ENCODE results near the gene FXYD6. TPM values are rescaled to one million over a fixed set of nuclear protein-coding genes. Genes with fewer than 3 reads are reported as not detected.

FXYD6 gene
- total and polyA plus RNA-seq, 5 donors: 36.1 to 54.1 (median 45.5) TPM

- Histone ChIP-seq H3K27ac (ENCODE audit: low read length) (peak overlapping the region; percentile 2), H3K9me3 (ENCODE audit: control insufficient read depth, low read length) (no peaks in the 10 kb centered on the region), H3K4me3 (ENCODE audit: low read length) (no peak overlapping the region), H3K4me1 (ENCODE audit: control insufficient read depth, insufficient read depth, low read length) (peaks cover 13% of the 10 kb centered on the region), H3K27me3 (ENCODE audit: control insufficient read depth, insufficient read depth) (no peaks in the 10 kb centered on the region)
- intact Hi-C loops (cut with DNase I): no loop called here
- WGBS: 61% methylated on average over 4 of the region's 4 CpGs
- ATAC-seq (peak in 1 of 2 donors; percentile 33), DNase-seq (no peak)
These were observed 1.5 kb downstream of the FXYD6 start for GRCh38 chr11:117874910-117875381.

DNA sequence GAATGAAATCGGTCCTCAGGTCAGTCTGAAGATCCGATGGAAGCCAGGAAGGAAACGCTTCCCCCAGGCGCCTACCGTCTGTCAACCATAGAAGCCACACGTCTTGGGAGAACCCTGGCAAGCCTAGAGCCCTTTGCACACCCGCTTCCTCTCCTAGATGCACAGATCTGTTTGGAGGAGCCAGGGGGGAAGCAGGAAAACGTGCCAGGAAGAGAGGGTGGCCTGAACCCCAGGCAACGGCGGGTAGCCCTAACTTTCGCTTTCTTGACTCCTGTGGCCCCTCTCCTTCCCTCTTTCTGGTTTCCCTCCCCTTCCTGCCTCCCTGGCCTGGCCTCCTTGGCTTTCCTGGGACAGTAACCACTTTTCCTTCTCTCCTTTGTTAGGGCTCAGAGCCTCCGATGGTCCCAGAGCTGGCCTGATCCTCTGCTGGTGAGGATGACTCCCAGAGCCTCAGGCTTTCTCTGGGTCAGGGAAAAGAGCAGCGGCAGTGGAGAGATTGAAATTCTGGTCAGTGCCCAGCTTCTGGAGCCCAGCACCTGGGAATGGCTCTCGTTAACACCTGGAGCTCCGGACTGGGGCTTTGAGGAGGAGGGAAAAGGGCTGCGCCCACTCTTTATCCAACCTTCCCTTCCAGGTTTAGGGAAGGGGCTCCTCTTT lies 2.1 kb downstream of the FXYD6 start:
- ATAC-seq: no peak
- Histone ChIP-seq H3K27ac (ENCODE audit: low read length) (peak overlapping the region; percentile 2), H3K27me3 (ENCODE audit: control insufficient read depth, insufficient read depth) (no peaks in the 10 kb centered on the region), H3K9me3 (ENCODE audit: control insufficient read depth, low read length) (no peaks in the 10 kb centered on the region), H3K4me1 (ENCODE audit: control insufficient read depth, insufficient read depth, low read length) (peaks cover 13% of the 10 kb centered on the region), H3K4me3 (ENCODE audit: low read length) (no peak overlapping the region)
- intact Hi-C loops (cut with DNase I): no loop called here
- peak in 1 of 3 donors; percentile 56 for DNase-seq
- WGBS: 37% methylated on average over 16 of the region's 16 CpGs

- no peaks in the 10 kb centered on the region for H3K9me3 ChIP-seq (ENCODE audit: control insufficient read depth, low read length)
- WGBS: 75% methylated on average over 8 of the region's 8 CpGs
- no peak for ATAC-seq
- peaks cover 13% of the 10 kb centered on the region for H3K4me1 ChIP-seq (ENCODE audit: control insufficient read depth, insufficient read depth, low read length)
- no peaks in the 10 kb centered on the region for H3K27me3 ChIP-seq (ENCODE audit: control insufficient read depth, insufficient read depth)
- no peak for DNase-seq
- intact Hi-C loops (cut with DNase I): no loop called here
- no peak overlapping the region for H3K4me3 ChIP-seq (ENCODE audit: low read length)
- H3K27ac ChIP-seq (ENCODE audit: low read length): no peak overlapping the region
These were observed 2.7 kb downstream of the FXYD6 start for GRCh38 chr11:117873828-117874125.

DNA sequence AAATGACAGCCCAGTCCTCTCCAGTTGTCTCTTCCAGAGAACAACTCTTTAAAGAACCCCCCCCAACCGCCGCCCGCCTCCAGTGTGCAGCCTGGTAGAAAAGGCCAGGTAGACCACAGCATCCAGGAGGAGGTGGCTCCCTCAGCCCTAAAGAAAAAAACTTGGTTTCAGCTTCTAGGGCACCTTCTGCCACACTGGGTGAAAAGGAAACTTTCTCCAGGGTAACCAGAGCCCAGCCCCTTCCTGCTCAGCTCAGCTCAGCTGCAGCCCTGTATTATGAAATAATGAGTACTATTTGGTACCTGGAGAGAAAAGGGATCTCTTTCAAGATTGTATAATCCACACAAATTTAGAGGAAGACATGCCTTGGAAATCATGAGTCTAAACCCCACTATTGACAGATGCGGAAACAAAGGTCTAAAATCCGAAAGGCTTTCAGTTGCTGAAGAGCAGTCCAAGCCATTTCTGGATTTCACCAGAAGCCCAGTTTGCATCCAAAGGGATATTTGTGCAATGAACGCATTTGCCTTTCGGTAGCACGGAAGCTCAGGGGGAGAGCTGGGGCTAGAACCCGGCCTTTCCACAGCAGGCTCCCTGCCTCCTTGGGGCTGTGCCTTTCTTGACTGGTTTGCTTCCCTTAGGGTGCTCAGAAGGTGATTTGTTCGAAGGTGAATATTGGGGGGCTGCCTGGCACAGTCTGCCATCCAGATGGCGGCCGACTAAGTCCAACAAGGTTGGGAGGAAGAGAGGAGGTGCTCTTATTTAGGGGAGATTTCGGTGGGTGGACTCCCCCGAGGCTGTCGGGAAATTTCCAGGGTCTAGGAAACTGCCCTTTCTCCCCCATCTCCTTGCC lies 3.3 kb downstream of the FXYD6 start:
- H3K27ac ChIP-seq (ENCODE audit: low read length): no peak overlapping the region
- H3K27me3 ChIP-seq (ENCODE audit: control insufficient read depth, insufficient read depth): no peaks in the 10 kb centered on the region
- ATAC-seq: no peak
- no peak overlapping the region for H3K4me3 ChIP-seq (ENCODE audit: low read length)
- H3K4me1 ChIP-seq (ENCODE audit: control insufficient read depth, insufficient read depth, low read length): peaks cover 13% of the 10 kb centered on the region
- intact Hi-C loops (cut with DNase I): no loop called here
- H3K9me3 ChIP-seq (ENCODE audit: control insufficient read depth, low read length): no peaks in the 10 kb centered on the region
- 74% methylated on average over 15 of the region's 15 CpGs for WGBS
- peak in 1 of 3 donors; percentile 47 for DNase-seq

GRCh38 chr11:117872420-117872961 lies 4.0 kb downstream of the FXYD6 start:
- WGBS: 37% methylated on average over 12 of the region's 12 CpGs
- peaks cover 16% of the 10 kb centered on the region for H3K4me1 ChIP-seq (ENCODE audit: control insufficient read depth, insufficient read depth, low read length)
- ATAC-seq: peak in 1 of 2 donors; percentile 9
- intact Hi-C loops (cut with DNase I): no loop called here
- H3K27me3 ChIP-seq (ENCODE audit: control insufficient read depth, insufficient read depth): no peaks in the 10 kb centered on the region
- H3K9me3 ChIP-seq (ENCODE audit: control insufficient read depth, low read length): no peaks in the 10 kb centered on the region
- H3K27ac ChIP-seq (ENCODE audit: low read length): no peak overlapping the region
- peak in 1 of 3 donors; percentile 76 for DNase-seq
- H3K4me3 ChIP-seq (ENCODE audit: low read length): no peak overlapping the region

- intact Hi-C loops (cut with DNase I): no loop called here
- no peak for DNase-seq
- ATAC-seq: no peak
- H3K4me1 ChIP-seq (ENCODE audit: control insufficient read depth, insufficient read depth, low read length): peaks cover 13% of the 10 kb centered on the region
- H3K9me3 ChIP-seq (ENCODE audit: control insufficient read depth, low read length): no peaks in the 10 kb centered on the region
- WGBS: 77% methylated on average over 5 of the region's 5 CpGs
- no peaks in the 10 kb centered on the region for H3K27me3 ChIP-seq (ENCODE audit: control insufficient read depth, insufficient read depth)
- no peak overlapping the region for H3K4me3 ChIP-seq (ENCODE audit: low read length)
- H3K27ac ChIP-seq (ENCODE audit: low read length): no peak overlapping the region
These were observed 4.7 kb downstream of the FXYD6 start for GRCh38 chr11:117871784-117872183.

DNA sequence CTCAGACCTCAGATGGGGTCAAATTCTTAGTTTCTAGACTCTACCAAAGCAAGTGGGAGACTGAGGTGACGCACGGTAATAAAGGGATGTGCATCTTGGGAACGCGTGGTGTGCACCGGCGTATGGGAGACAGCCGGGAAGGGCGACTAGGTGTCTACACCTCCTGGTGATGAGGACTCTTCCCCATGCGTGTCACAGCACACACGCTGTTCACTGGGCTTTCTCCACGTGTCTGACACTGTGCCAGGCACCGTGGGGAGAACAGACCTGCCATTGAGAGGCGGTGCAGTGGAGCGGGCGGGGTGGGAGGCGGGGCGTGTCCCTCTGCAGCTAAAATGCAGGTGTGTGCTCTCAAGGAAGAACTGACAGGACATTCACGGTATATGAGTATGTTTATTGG lies 5.3 kb downstream of the FXYD6 start:
- ATAC-seq: no peak
- H3K4me1 ChIP-seq (ENCODE audit: control insufficient read depth, insufficient read depth, low read length): peaks cover 13% of the 10 kb centered on the region
- intact Hi-C loops (cut with DNase I): no loop called here
- H3K27ac ChIP-seq (ENCODE audit: low read length): no peak overlapping the region
- no peaks in the 10 kb centered on the region for H3K27me3 ChIP-seq (ENCODE audit: control insufficient read depth, insufficient read depth)
- no peaks in the 10 kb centered on the region for H3K9me3 ChIP-seq (ENCODE audit: control insufficient read depth, low read length)
- DNase-seq: no peak
- 87% methylated on average over 18 of the region's 18 CpGs for WGBS
- no peak overlapping the region for H3K4me3 ChIP-seq (ENCODE audit: low read length)

DNA sequence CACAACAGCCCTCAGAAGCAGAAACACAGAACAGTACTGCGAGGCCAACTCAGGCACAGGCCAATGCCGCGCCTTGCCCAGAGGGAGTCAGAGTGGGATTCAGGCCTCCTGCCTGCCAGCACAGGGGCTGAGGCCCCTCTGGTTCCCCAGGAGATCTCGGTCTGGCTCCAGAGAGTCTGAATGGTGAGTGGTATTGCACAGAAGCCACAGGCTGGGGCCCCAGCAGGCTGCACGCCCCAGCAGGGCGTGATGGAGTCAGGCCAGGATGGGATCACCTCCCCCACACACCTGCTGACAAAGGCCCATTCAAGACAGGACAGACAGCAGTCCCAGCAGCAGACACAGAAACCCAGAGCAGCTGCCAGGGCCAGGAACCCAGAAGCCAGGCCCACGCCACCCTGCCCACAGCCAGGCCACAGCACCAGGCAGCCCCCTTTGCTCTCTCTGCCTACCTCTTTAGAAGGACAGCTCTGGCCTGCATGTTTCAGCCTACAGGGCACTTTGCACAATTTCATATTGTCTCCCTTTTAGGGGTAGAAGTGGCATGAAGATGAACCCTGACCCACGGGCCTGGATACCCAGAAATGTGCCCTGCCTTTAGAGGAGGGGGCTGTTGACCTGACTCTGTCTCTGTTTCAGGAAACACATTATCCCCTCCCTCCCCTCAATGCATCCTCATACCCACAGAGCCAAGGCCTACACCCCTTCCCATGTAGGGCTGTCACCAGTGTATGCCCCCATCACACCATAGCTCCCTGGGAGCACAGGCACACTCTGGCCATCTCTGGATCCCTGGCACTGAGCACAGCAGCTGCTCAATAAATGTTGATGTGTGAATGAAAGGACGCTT lies 6.1 kb downstream of the FXYD6 start:
- 62% methylated on average over 9 of the region's 9 CpGs for WGBS

GRCh38 chr11:117869604-117870003 lies 6.9 kb downstream of the FXYD6 start:
- no peaks in the 10 kb centered on the region for H3K9me3 ChIP-seq (ENCODE audit: control insufficient read depth, low read length)
- H3K27me3 ChIP-seq (ENCODE audit: control insufficient read depth, insufficient read depth): no peaks in the 10 kb centered on the region
- intact Hi-C loops (cut with DNase I): no loop called here
- 24% methylated on average over 4 of the region's 4 CpGs for WGBS
- ATAC-seq: no peak
- H3K4me1 ChIP-seq (ENCODE audit: control insufficient read depth, insufficient read depth, low read length): peaks cover 9% of the 10 kb centered on the region
- DNase-seq: no peak
- H3K27ac ChIP-seq (ENCODE audit: low read length): no peak overlapping the region
- no peak overlapping the region for H3K4me3 ChIP-seq (ENCODE audit: low read length)

More for the DNA sequence above, 6.1 kb downstream of the FXYD6 start:
- Histone ChIP-seq H3K27ac (ENCODE audit: low read length) (no peak overlapping the region), H3K4me1 (ENCODE audit: control insufficient read depth, insufficient read depth, low read length) (peaks cover 13% of the 10 kb centered on the region), H3K27me3 (ENCODE audit: control insufficient read depth, insufficient read depth) (no peaks in the 10 kb centered on the region), H3K4me3 (ENCODE audit: low read length) (no peak overlapping the region), H3K9me3 (ENCODE audit: control insufficient read depth, low read length) (no peaks in the 10 kb centered on the region)
- no peak for DNase-seq
- intact Hi-C loops (cut with DNase I): no loop called here
- ATAC-seq: no peak

- no peak for DNase-seq
- 76% methylated on average over 17 of the region's 17 CpGs for WGBS
- Histone ChIP-seq H3K4me1 (ENCODE audit: control insufficient read depth, insufficient read depth, low read length) (peaks cover 9% of the 10 kb centered on the region), H3K27ac (ENCODE audit: low read length) (no peak overlapping the region), H3K4me3 (ENCODE audit: low read length) (no peak overlapping the region), H3K27me3 (ENCODE audit: control insufficient read depth, insufficient read depth) (no peaks in the 10 kb centered on the region), H3K9me3 (ENCODE audit: control insufficient read depth, low read length) (no peaks in the 10 kb centered on the region)
- no peak for ATAC-seq
- intact Hi-C loops (cut with DNase I): no loop called here
These were observed 7.5 kb downstream of the FXYD6 start for GRCh38 chr11:117868815-117869561.
